NCI-H345 treated with DMSO at 0.1 percent for 48 hours (cell line): ENCODE data around the gene RPP25.
"Not testable (repeated sequence)": the region's sequence is repeated elsewhere in the genome, so short reads cannot be mapped to it uniquely, and the experiment has no call there.

Source experiments
- DNase-seq: peaks from one replicate; lab custom pipeline; 2025; ENCODE audit not compliant: unreplicated experiment; lab: John Stamatoyannopoulos, UW

The RPP25 gene

DNA sequence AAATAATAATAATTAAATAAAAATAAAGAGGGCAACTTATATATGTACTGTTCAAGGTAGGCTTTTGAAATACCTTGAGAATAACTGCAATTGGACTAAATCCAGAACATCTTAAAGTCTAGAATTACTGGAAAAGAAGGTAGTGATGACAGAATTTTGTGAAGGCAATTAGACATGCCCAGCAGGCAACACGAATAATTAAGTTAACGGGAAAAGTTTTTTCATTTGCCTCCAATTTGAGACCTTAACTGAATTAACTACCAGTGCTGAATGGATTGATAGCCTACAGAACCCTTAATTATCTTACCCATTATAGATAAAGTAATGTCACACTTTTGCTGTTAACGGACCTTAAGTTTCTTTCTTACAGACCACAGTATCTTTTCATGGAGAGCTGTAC is 32.0 kb downstream of the RPP25 start:
- DNase-seq: no peak

DNA sequence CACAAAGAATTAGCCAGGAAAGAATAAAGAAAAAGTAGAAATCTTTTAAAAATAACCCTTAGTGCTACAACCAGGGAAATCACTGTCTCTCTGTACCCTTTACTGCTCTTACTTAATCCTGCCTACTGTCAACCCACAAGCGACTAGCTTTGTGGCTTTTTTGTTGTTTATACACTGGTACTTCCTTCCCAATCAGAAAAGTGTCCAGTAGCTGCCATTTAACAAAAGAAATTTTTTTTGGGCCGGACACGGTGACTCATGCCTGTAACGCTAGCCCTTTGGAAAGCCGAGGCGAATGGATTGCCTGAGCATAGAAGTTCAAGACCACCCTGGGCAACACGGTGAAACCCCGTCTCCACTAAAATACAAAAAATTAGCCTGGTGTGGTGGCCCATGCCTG is 36.1 kb downstream of the RPP25 start:
- no peak for DNase-seq

DNA sequence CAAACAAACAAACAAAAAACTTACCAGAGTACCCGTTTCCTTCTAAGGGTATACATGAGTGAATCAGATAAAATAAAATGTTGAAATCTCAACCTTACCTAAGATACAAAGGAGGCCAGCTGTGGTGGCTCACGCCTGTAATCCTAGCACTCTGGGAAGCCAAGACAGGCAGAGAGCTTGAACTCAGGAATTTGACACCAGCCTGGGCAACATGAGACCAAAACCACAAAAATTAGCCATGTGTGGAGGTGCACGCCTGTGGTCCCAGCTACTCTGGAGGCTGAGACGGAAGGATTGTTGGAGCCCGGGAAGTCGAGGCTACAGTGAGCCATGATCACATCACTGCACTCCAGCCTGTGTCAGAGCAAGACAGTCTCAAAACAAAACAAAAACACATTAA is 38.9 kb downstream of the RPP25 start:
- no peak for DNase-seq

DNA sequence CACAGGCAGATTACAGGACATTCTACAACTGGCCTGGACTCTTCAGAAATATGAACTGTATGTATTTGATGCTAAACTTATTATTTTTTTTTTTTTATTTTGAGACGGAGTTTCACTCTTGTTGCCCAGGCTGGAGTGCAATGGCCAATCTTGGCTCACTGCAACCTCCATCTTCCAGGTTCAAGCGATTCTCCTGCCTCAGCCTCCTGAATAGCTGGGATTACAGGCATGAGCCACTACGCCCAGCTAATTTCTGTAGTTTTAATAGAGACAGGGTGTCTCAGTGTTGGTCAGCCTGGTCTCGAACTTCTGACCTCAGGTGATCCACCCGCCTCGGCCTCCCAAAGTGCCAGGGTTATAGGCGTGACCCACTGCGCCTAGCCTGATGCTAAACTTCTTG is 42.8 kb downstream of the RPP25 start:
- DNase-seq: not testable (repeated sequence)

DNA sequence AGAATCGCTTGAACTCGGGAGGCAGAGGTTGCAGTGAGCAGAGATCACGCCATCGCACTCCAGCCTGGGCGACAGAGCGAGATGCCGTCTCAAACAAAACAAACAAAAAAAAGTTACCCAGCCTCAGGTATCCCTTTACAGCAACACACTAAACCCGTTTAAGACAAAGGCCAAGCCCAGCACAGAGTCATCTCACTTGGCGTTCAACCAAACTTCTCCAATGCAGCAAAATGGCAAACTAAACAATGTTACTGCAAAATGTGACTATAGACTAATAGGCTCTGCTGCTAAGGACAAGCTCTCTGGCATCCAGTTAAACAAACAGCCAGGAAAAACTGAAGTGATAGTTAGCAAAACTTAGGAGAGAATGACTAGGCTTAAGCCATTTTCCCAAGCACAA is 43.5 kb downstream of the RPP25 start:
- DNase-seq: no peak

DNA sequence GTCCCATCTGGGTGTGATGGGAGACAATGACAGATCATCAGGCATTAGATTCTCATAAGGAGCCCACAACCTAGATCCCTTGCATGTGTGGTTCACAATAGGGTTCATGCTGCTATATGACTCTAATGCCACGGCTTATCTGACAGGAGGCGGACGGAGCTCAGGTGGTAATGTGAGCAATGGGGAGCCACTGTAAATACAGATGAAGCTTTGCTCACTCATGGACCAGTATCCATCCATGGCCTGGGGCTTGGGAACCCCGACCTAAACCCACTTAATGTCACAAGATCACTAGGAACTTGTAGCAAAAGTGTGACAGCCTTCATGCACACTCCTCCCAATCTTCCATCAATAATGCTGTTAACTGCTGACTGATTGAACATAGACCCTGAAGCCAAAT is 47.9 kb downstream of the RPP25 start:
- DNase-seq: no peak

DNA sequence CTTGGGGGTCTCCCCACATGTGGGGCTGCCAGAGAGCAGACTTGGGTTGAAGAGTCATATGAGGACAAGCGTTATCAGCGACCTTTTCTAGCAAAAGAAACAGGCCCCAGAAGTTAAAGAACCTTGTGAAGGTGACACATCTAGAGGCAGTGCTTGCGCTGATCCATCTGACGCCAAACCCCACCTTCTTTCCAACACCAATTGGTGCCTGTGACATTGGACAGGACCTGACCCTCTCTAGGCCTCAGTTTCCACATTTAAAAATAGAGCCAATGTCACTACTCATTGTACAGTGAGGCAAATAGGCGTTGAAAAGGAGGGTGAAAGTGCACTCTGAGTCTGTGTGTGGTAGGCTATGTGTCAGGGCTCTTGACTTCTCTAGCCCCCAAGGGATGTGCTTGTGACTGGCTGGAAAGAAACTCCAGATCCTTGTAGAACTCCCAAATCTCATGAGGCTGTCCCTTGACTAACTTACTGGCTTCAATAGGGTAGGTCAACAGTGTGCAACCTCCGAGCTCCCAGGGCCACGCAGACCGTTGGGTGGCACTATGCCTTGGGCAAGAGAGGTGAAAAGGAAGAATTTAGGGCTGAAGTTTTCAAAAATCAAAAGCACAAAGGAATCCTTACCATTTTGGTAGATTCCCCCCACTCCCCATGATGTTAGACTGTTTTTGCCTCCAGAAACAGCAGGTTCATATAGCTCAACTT is 49.3 kb downstream of the RPP25 start:
- no peak for DNase-seq

DNA sequence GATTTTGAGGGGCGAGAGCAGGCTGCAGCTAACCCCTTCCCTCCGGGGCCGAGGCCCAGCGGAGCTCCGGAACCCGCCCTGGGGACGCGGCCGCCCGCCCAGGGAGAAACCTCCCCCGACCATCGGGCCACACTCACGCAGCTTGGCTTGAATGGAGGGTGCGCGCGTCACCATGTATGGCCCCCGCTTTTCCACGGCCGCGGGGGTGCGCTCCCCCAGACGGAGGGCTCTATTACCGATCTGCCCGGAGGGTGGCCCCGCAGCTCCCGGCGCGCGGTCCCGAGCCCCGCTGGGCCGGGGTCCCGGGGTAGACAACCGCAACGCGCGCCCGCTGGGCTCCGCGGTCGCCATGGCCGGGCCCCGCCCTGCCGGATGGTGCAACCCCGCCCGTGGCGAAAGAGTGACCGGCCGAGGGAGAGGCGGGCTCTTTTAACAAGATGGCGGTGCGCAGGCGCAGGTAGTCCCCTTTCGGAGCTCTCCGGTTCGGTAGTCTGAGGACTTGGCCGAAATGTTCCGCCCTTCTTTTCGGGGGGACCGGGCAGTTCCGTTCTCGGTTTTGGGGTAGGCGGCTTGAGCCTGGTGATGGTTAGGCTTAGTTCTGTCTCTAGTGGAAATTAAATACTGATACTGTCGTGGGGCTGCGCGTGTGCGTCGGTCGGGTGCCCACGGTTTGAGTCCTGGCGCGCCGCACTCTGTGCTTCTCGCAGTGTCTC is 50.0 kb downstream of the RPP25 start, which contains the start of gene FAM219B:
TSS of gene FAM219B (minus strand) at position 402 of the 713 bp plus-strand sequence. CDS start at position 351, 51 bp downstream.
- DNase-seq: peak; percentile 57

DNA sequence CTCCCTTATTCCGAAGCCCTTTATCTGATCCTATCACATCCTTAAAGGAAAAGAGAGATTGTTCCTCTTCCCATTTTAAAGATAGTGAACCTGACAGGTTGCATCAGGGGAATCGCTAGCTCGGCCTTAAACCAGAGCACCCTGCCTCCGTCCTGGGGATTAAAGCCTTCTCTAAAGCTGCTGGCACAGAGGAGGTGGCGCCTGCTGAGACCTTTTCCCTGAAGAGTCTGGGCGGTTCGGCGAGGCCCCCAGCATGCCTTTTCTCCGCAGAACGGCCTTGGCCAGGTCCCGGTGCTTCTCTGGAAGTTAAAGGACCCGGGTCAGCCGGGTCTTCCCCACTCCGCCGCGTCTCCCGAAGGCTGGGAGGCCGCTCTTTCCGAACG is 50.5 kb downstream of the RPP25 start:
- DNase-seq: no peak
